ENCODE measurements around the gene TAAR6.

The TAAR6 gene

DNA sequence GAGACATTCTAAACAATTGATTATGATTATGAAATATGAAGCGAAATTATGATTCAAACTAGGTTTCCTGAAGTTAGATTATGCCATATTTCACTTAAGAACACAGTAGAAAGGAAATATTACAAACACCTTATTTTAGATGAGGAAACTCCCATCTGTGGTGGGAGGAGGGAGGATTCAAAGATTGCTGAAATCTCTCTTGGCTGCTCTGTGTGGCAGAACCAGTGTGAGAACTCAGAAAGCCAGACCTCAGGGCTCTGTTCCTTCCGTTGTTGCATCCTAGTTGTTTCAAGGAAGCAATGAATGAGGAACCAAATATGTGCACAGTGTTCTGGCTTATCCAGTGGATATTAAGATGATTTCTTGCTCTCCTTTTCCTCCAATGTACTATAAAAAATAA is 17.3 kb downstream of the TAAR6 start:
- no peaks in the 10 kb centered on the region for H3K79me2 ChIP-seq (ENCODE audit: low read length)
- H3K9me2 ChIP-seq (replicated peaks; ENCODE audit: insufficient read depth, low read length): no peaks in the 10 kb centered on the region
- no peaks in the 10 kb centered on the region for H3F3A ChIP-seq (ENCODE audit: insufficient read depth, low read length)
- no peak overlapping the region for H3K4me3 ChIP-seq (ENCODE audit: low read length)
- no peak overlapping the region for H3K27ac ChIP-seq (ENCODE audit: low read length)
- TF ChIP-seq EZH2phosphoT487 (IDR thresholded peaks at IDR 0.05; ENCODE audit: low read length): no peak
- TF ChIP-seq, protein P1, sequence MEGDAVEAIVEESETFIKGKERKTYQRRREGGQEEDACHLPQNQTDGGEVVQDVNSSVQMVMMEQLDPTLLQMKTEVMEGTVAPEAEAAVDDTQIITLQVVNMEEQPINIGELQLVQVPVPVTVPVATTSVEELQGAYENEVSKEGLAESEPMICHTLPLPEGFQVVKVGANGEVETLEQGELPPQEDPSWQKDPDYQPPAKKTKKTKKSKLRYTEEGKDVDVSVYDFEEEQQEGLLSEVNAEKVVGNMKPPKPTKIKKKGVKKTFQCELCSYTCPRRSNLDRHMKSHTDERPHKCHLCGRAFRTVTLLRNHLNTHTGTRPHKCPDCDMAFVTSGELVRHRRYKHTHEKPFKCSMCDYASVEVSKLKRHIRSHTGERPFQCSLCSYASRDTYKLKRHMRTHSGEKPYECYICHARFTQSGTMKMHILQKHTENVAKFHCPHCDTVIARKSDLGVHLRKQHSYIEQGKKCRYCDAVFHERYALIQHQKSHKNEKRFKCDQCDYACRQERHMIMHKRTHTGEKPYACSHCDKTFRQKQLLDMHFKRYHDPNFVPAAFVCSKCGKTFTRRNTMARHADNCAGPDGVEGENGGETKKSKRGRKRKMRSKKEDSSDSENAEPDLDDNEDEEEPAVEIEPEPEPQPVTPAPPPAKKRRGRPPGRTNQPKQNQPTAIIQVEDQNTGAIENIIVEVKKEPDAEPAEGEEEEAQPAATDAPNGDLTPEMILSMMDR (IDR thresholded peaks at IDR 0.05; ENCODE audit: low read length): no peak
- TF ChIP-seq EZH2 (optimal IDR thresholded peaks at IDR 0.05; ENCODE audit: low read depth, low read length): no peak
- H3K9me3 ChIP-seq (replicated peaks; ENCODE audit: insufficient read depth, low read length): no peaks in the 10 kb centered on the region
- H3K4me2 ChIP-seq (ENCODE audit: low read depth, low read length): no peak overlapping the region
- no peak overlapping the region for H2AFZ ChIP-seq (ENCODE audit: low read length)
- no peaks in the 10 kb centered on the region for H3K27me3 ChIP-seq (replicated peaks; ENCODE audit: insufficient read depth, low read length)
- no peak overlapping the region for H3K9ac ChIP-seq (ENCODE audit: low read length)
- H3K4me1 ChIP-seq (ENCODE audit: low read length): no peaks in the 10 kb centered on the region
- no peaks in the 10 kb centered on the region for H3K36me3 ChIP-seq (replicated peaks; ENCODE audit: insufficient read depth, low read length)
- DNase-seq: no peak
- no peaks in the 10 kb centered on the region for H4K20me1 ChIP-seq (ENCODE audit: insufficient read depth, low read length)

DNA sequence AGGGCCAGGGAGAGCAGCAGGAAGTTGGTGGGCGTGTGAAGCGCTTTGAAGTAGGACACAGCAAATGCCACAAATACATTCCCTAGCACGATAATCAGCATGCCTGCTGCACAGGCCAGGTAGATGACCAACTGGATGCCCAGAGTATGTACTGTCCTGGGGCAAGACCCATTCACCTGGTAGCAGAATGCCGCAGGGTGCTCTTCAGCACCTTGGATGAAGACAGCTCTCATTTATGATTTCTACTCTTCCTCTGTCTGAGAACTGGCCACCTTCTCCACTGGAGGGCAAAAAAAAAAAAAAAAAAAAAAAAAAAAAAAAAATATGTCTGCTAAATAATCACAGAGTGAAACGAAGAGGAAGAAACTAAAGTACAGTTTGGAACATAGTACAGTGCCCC is 19.3 kb downstream of the TAAR6 start, which contains the start of gene TAAR5:
Gene TAAR5 (minus strand): TSS at position 288 of the 400 bp plus-strand sequence. CDS start 55 bp downstream, at position 233.
- Histone ChIP-seq H3K36me3 (replicated peaks; ENCODE audit: insufficient read depth, low read length) (no peaks in the 10 kb centered on the region), H4K20me1 (ENCODE audit: insufficient read depth, low read length) (no peaks in the 10 kb centered on the region), H3K4me1 (ENCODE audit: low read length) (no peaks in the 10 kb centered on the region), H3F3A (ENCODE audit: insufficient read depth, low read length) (no peaks in the 10 kb centered on the region), H3K9ac (ENCODE audit: low read length) (no peak within 1 kb of the TSS), H3K4me3 (ENCODE audit: low read length) (no peak within 1 kb of the TSS), H3K27me3 (replicated peaks; ENCODE audit: insufficient read depth, low read length) (no peaks in the 10 kb centered on the region), H2AFZ (ENCODE audit: low read length) (no peak within 1 kb of the TSS), H3K27ac (ENCODE audit: low read length) (no peak within 1 kb of the TSS), H3K4me2 (ENCODE audit: low read depth, low read length) (no peak within 1 kb of the TSS), H3K9me2 (replicated peaks; ENCODE audit: insufficient read depth, low read length) (no peaks in the 10 kb centered on the region), H3K9me3 (replicated peaks; ENCODE audit: insufficient read depth, low read length) (no peaks in the 10 kb centered on the region), H3K79me2 (ENCODE audit: low read length) (no peaks in the 10 kb centered on the region)
- TF ChIP-seq EZH2phosphoT487 (IDR thresholded peaks at IDR 0.05; ENCODE audit: low read length): no peak
- no peak for TF ChIP-seq EZH2 (optimal IDR thresholded peaks at IDR 0.05; ENCODE audit: low read depth, low read length)
- TF ChIP-seq, protein P1 (IDR thresholded peaks at IDR 0.05; ENCODE audit: low read length): no peak
- no peak for DNase-seq

- H3K36me3 ChIP-seq (replicated peaks; ENCODE audit: insufficient read depth, low read length): no peaks in the 10 kb centered on the region
- H3F3A ChIP-seq (ENCODE audit: insufficient read depth, low read length): no peaks in the 10 kb centered on the region
- H3K27ac ChIP-seq (ENCODE audit: low read length): no peak overlapping the region
- no peaks in the 10 kb centered on the region for H3K79me2 ChIP-seq (ENCODE audit: low read length)
- H2AFZ ChIP-seq (ENCODE audit: low read length): no peak overlapping the region
- H3K4me1 ChIP-seq (ENCODE audit: low read length): no peaks in the 10 kb centered on the region
- H3K4me3 ChIP-seq (ENCODE audit: low read length): no peak overlapping the region
- no peaks in the 10 kb centered on the region for H3K9me3 ChIP-seq (replicated peaks; ENCODE audit: insufficient read depth, low read length)
- no peaks in the 10 kb centered on the region for H3K27me3 ChIP-seq (replicated peaks; ENCODE audit: insufficient read depth, low read length)
- H3K9me2 ChIP-seq (replicated peaks; ENCODE audit: insufficient read depth, low read length): no peaks in the 10 kb centered on the region
- DNase-seq: no peak
- H4K20me1 ChIP-seq (ENCODE audit: insufficient read depth, low read length): no peaks in the 10 kb centered on the region
- H3K4me2 ChIP-seq (ENCODE audit: low read depth, low read length): no peak overlapping the region
- H3K9ac ChIP-seq (ENCODE audit: low read length): no peak overlapping the region
- TF ChIP-seq, protein P1 (IDR thresholded peaks at IDR 0.05; ENCODE audit: low read length): no peak
- no peak for TF ChIP-seq EZH2 (optimal IDR thresholded peaks at IDR 0.05; ENCODE audit: low read depth, low read length)
- no peak for TF ChIP-seq EZH2phosphoT487 (IDR thresholded peaks at IDR 0.05; ENCODE audit: low read length)
Measured at GRCh38 chr6:132590362-132590761, 20.2 kb downstream of the TAAR6 start.

Measured in MM.1S (cell line).